SKM-1 treated with dmso at 0.1 percent for 144 hours (cell line): ENCODE data around the gene NMNAT2.

Experiments used
- DNase-seq: peaks from one replicate; lab custom pipeline; 2025; ENCODE audit not compliant: unreplicated experiment; lab: John Stamatoyannopoulos, UW

NMNAT2 gene

GRCh38 chr1:183368213-183369108 is 49.7 kb downstream of the NMNAT2 start:
- no peak for DNase-seq

- DNase-seq: no peak
These were observed 52.1 kb downstream of the NMNAT2 start for GRCh38 chr1:183366116-183366515.

GRCh38 chr1:183365676-183366075 is 52.5 kb downstream of the NMNAT2 start:
- no peak for DNase-seq

- no peak for DNase-seq
These were observed 53.1 kb downstream of the NMNAT2 start for GRCh38 chr1:183365093-183365492.

GRCh38 chr1:183363972-183364371 is 54.2 kb downstream of the NMNAT2 start:
- peak; percentile 94 for DNase-seq

GRCh38 chr1:183361081-183361480 is 57.1 kb downstream of the NMNAT2 start:
- no peak for DNase-seq

GRCh38 chr1:183360473-183360872 is 57.7 kb downstream of the NMNAT2 start:
- no peak for DNase-seq

- DNase-seq: no peak
These were observed 61.5 kb downstream of the NMNAT2 start for GRCh38 chr1:183356534-183357182.

GRCh38 chr1:183355797-183356196 is 62.4 kb downstream of the NMNAT2 start:
- no peak for DNase-seq

GRCh38 chr1:183355181-183355580 is 63.0 kb downstream of the NMNAT2 start:
- no peak for DNase-seq

GRCh38 chr1:183353597-183353996 is 64.6 kb downstream of the NMNAT2 start:
- DNase-seq: no peak

GRCh38 chr1:183349201-183349711 is 68.9 kb downstream of the NMNAT2 start:
- DNase-seq: no peak

GRCh38 chr1:183346276-183346732 is 71.9 kb downstream of the NMNAT2 start:
- DNase-seq: peak; percentile 65

GRCh38 chr1:183339556-183340167 is 78.5 kb downstream of the NMNAT2 start:
- DNase-seq: no peak

- DNase-seq: no peak
These were observed 87.0 kb downstream of the NMNAT2 start for GRCh38 chr1:183331091-183331742.

- no peak for DNase-seq
These were observed 87.8 kb downstream of the NMNAT2 start for GRCh38 chr1:183330335-183330734.

- no peak for DNase-seq
These were observed 89.8 kb downstream of the NMNAT2 start for GRCh38 chr1:183328371-183328770.

GRCh38 chr1:183327434-183328290 is 90.5 kb downstream of the NMNAT2 start:
- no peak for DNase-seq

GRCh38 chr1:183323849-183324683 is 94.1 kb downstream of the NMNAT2 start:
- DNase-seq: no peak
